Stomach (tissue), 9 donors: ENCODE measurements around the gene ELL2. TPM values are rescaled to one million over a fixed set of nuclear protein-coding genes. Genes with fewer than 3 reads are reported as not detected.

Experiments
- DNase-seq, 2 donors: peaks; one replicate each; pipeline versions ENCODE4 v3.0.0 to v3.0.0-alpha.2; 2013 to 2019
- H3K27ac ChIP-seq, 5 donors: fragments of 200-600 bp in 4 of 5; sonication (generic) in 4 of 5; one replicate each; pipeline ENCODE4 v1.5.1; 2013 to 2019; ENCODE audit warnings: mild to moderate bottlenecking in 1 of 5, moderate library complexity in 1 of 5
- H3K27me3 ChIP-seq, 3 donors: fragments of 200-600 bp; sonication (generic); one replicate each; pipeline ENCODE4 v1.5.1; 2017 to 2019; ENCODE audit warnings: mixed run types in 1 of 3
- H3K36me3 ChIP-seq, 4 donors: fragments of 200-600 bp; sonication (generic); 1 replicate in 3 of 4; 2 replicates in 1 of 4; pipeline ENCODE4 v1.5.1; 2016 to 2019
- H3K4me1 ChIP-seq, 4 donors: fragments of 200-600 bp; sonication (generic); one replicate each; pipeline ENCODE4 v1.5.1; 2016 to 2019
- H3K4me3 ChIP-seq, 4 donors: fragments of 200-600 bp; sonication (generic) in 3 of 4; one replicate each; pipeline ENCODE4 v1.5.1; 2016 to 2019; ENCODE audit warnings: mild to moderate bottlenecking in 1 of 4
- H3K9me3 ChIP-seq, 4 donors: fragments of 200-600 bp; sonication (generic); one replicate each; pipeline ENCODE4 v1.5.1; 2016 to 2019
- EP300 ChIP-seq: sonication (generic); formaldehyde crosslinking; IDR thresholded peaks from one replicate; pipeline ENCODE4 v1.6.1; 2017; ENCODE audit warnings: antibody characterized with exemption
- POLR2A ChIP-seq, 4 donors: fragments of 450-650 bp; IDR thresholded peaks; one replicate each; pipeline ENCODE4 v1.6.1; 2016; ENCODE audit warnings: antibody characterized with exemption in 4 of 4, control low read depth in 2 of 4, mild to moderate bottlenecking in 1 of 4, moderate library complexity in 1 of 4
- POLR2AphosphoS5 ChIP-seq, 3 donors: sonication (generic); formaldehyde crosslinking; IDR thresholded peaks; one replicate each; pipeline ENCODE4 v1.6.1; 2016; ENCODE audit warnings: antibody characterized with exemption in 3 of 3
- WGBS, 5 donors: extraction: QIAGEN DNeasy Blood & Tissue Kit in 3 of 5; methylation state at CpG; one replicate each; pipeline versions ENCODE4 v1.1.5 to v1.1.7; 2013 to 2018; 5-methylcytosine and 5-hydroxymethylcytosine counted together
- intact Hi-C: fragments of 100-400 bp; cut with DNase I; formaldehyde crosslinking; loops from one replicate; pipeline ENCODE4 v1.15.1; 2023; ENCODE audit warnings: low total_unique reads
- polyA plus RNA-seq, 3 donors: library from polyadenylated mRNA; stranded (reverse); fragments of 200-250 nt; gene quantifications; one replicate each; pipeline ENCODE4 v1.2.3, GENCODE V29; 2013
- total RNA-seq, 5 donors: library from RNA; depleted of rRNA; stranded (reverse); fragments of >200 nt; gene quantifications; one replicate each; pipeline versions ENCODE4 v1.1.0 to v1.2.3, GENCODE V29; 2014 to 2016
- TF ChIP-seq, protein P1 (sequence below), 7 experiments: fragments of 450-650 bp in 4 of 7; fragments of 200-600 bp in 3 of 7; sonication (generic) in 3 of 7; IDR thresholded peaks; one replicate each; pipeline ENCODE4 v1.5.1; 2016 to 2019; ENCODE audit warnings: antibody characterized with exemption in 7 of 7, control low read depth in 2 of 7, mild to moderate bottlenecking in 1 of 7
- donor health status: healthy with polysubstance abuse.
- donor health status: Bipolar disorder and iron deficiency.
- donor health status: healthy.

Gene ELL2
- total and polyA plus RNA-seq, 8 donors = 24.7 to 279 (median 98.0) TPM

DNA sequence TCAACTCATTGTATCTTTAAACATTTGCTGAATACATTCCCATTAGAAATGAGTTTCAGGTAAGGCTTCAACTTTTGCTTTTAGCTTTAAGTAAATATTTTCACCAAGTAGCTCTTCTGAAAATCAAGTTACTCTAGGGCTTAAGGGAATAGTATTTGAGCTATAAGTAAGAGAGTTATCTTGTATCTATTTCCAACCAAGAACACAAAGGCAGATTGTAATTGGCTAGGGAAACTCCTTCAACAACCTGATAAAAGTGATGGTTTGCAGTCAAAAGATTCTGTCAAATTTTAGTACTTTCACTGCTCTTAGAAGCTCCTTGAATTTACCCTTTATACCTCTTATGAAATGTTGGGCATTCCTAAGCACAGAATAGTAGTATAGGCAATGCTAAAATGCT lies 13.0 kb downstream of the ELL2 start:
- Histone ChIP-seq H3K36me3 (peaks cover 0 to 8% (median 0%) of the 10 kb centered on the region in 4 donors), H3K4me1 (peaks cover 28 to 96% (median 57%) of the 10 kb centered on the region in 4 donors), H3K4me3 (no peak overlapping the region), H3K27ac (no peak overlapping the region), H3K9me3 (no peaks in the 10 kb centered on the region), H3K27me3 (no peaks in the 10 kb centered on the region)
- no peak for DNase-seq
- TF ChIP-seq POLR2AphosphoS5 (IDR thresholded peaks at IDR 0.05) (no peak), POLR2A (IDR thresholded peaks at IDR 0.05) (no peak), EP300 (no peak)
- TF ChIP-seq, protein P1, sequence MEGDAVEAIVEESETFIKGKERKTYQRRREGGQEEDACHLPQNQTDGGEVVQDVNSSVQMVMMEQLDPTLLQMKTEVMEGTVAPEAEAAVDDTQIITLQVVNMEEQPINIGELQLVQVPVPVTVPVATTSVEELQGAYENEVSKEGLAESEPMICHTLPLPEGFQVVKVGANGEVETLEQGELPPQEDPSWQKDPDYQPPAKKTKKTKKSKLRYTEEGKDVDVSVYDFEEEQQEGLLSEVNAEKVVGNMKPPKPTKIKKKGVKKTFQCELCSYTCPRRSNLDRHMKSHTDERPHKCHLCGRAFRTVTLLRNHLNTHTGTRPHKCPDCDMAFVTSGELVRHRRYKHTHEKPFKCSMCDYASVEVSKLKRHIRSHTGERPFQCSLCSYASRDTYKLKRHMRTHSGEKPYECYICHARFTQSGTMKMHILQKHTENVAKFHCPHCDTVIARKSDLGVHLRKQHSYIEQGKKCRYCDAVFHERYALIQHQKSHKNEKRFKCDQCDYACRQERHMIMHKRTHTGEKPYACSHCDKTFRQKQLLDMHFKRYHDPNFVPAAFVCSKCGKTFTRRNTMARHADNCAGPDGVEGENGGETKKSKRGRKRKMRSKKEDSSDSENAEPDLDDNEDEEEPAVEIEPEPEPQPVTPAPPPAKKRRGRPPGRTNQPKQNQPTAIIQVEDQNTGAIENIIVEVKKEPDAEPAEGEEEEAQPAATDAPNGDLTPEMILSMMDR (IDR thresholded peaks at IDR 0.05) = no peak
- intact Hi-C loops = no loop called here

DNA sequence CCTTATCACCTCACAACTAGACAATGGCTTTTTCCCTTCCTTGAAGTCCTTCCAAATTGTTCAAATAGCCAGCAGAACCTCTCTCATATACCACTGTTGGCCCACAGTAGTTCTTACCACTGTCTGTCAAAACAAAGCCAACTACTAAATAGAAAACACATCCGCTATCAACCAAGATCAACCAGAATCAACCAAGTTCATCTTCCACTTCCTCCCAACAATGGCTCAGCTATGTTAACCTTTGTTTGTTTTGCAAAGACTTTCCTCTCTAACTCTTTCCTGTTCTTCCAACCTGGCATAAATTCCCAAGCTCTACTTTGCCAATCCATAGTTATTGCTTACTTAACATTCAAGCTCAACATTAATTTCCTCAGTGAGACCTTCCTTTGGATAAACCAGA lies 15.2 kb downstream of the ELL2 start:
- Histone ChIP-seq H3K9me3 (no peaks in the 10 kb centered on the region), H3K27ac (no peak overlapping the region), H3K27me3 (no peaks in the 10 kb centered on the region), H3K4me3 (no peak overlapping the region), H3K36me3 (peaks cover 0 to 6% (median 0%) of the 10 kb centered on the region in 4 donors), H3K4me1 (peaks cover 27 to 96% (median 62%) of the 10 kb centered on the region in 4 donors)
- no peak for DNase-seq
- TF ChIP-seq POLR2AphosphoS5 (IDR thresholded peaks at IDR 0.05) (no peak), POLR2A (IDR thresholded peaks at IDR 0.05) (no peak), EP300 (no peak)
- TF ChIP-seq, protein P1 (IDR thresholded peaks at IDR 0.05) = no peak
- intact Hi-C loops = no loop called here
- 91 to 98% (median 96%) methylated on average over 1 of the region's 1 CpG for WGBS, 5 donors

- TF ChIP-seq, protein P1 (IDR thresholded peaks at IDR 0.05) = no peak
- TF ChIP-seq POLR2A (IDR thresholded peaks at IDR 0.05) (no peak), POLR2AphosphoS5 (IDR thresholded peaks at IDR 0.05) (no peak), EP300 (no peak)
- Histone ChIP-seq H3K4me3 (no peak overlapping the region), H3K36me3 (peaks cover 0 to 26% (median 10%) of the 10 kb centered on the region in 4 donors), H3K27ac (no peak overlapping the region), H3K9me3 (no peaks in the 10 kb centered on the region), H3K27me3 (no peaks in the 10 kb centered on the region), H3K4me1 (peaks cover 30 to 98% (median 66%) of the 10 kb centered on the region in 4 donors)
- WGBS, 5 donors = 59 to 75% (median 66%) methylated on average over 2 of the region's 2 CpGs
- no peak for DNase-seq
- intact Hi-C loops = no loop called here
Observed at GRCh38 chr5:95942968-95943367, 18.7 kb downstream of the ELL2 start.

DNA sequence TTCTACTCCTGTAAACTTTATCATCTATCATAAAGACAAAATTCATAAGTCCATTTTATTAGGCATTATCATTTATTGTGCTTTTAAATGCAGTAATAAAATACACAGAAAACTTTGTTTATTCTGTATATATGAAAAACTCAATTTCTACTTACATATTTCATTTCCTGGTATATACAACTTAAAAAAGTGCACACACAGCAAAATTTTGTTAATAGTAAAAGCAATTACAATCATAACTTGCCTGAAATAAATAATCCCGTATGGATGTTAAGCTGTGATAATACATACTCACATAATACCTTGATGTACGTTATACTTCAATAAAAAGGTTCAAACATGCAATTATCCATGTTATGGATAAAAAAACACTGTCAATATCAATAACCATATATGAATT lies 19.2 kb downstream of the ELL2 start:
- Histone ChIP-seq H3K4me3 (no peak overlapping the region), H3K9me3 (no peaks in the 10 kb centered on the region), H3K4me1 (peaks cover 30 to 98% (median 66%) of the 10 kb centered on the region in 4 donors), H3K27me3 (no peaks in the 10 kb centered on the region), H3K36me3 (peaks cover 0 to 26% (median 11%) of the 10 kb centered on the region in 4 donors), H3K27ac (no peak overlapping the region)
- intact Hi-C loops = no loop called here
- 69 to 87% (median 76%) methylated on average over 2 of the region's 2 CpGs for WGBS, 5 donors
- no peak for DNase-seq
- TF ChIP-seq EP300 (no peak), POLR2A (IDR thresholded peaks at IDR 0.05) (no peak), POLR2AphosphoS5 (IDR thresholded peaks at IDR 0.05) (no peak)
- TF ChIP-seq, protein P1 (IDR thresholded peaks at IDR 0.05) = no peak
